Neural cell (in vitro differentiated cells): ENCODE data around the gene MRPL12. TPM values are rescaled to one million over a fixed set of nuclear protein-coding genes. Genes with fewer than 3 reads are reported as not detected.
"Not testable (repeated sequence)": the region's sequence is repeated elsewhere in the genome, so short reads cannot be mapped to it uniquely, and the experiment has no call there.

Experiments
- H2AFZ ChIP-seq: fragments of 200-600, 300-800 bp; sonication (generic), shearing (Covaris generic); 2 replicates; pipeline ENCODE4 v1.6.0; 2014; ENCODE audit warnings: low read depth, mild to moderate bottlenecking, antibody characterized with exemption, low read length, moderate library complexity
- H3F3A ChIP-seq: fragments of 200-600 bp; shearing (Covaris generic); 2 replicates; pipeline ENCODE4 v1.6.1; 2016; ENCODE audit warnings: mild to moderate bottlenecking, moderate library complexity, mixed read lengths, antibody characterized with exemption, low read length; ENCODE audit not compliant: insufficient read depth, poor library complexity, severe bottlenecking
- H3K27ac ChIP-seq: fragments of 200-600, 300-800 bp; sonication (generic), shearing (Covaris generic); 2 replicates; pipeline ENCODE4 v1.5.1; 2014; ENCODE audit warnings: mild to moderate bottlenecking, low read length, moderate library complexity
- H3K27me3 ChIP-seq: fragments of 300-800, 200-600 bp; sonication (generic), shearing (Covaris generic); 2 replicates; pipeline ENCODE4 v1.6.0; 2014; ENCODE audit warnings: mild to moderate bottlenecking, low read depth, low read length, moderate library complexity; ENCODE audit not compliant: insufficient read depth
- H3K36me3 ChIP-seq: fragments of 300-800, 200-600 bp; sonication (generic), shearing (Covaris generic); 2 replicates; pipeline ENCODE4 v1.5.1; 2014; ENCODE audit warnings: mild to moderate bottlenecking, antibody characterized with exemption, low read length, moderate library complexity; ENCODE audit not compliant: insufficient read depth
- H3K4me2 ChIP-seq: fragments of 300-800, 200-600 bp; sonication (generic), shearing (Covaris generic); 2 replicates; pipeline ENCODE4 v1.6.0; 2014; ENCODE audit warnings: mild to moderate bottlenecking, low read length
- H3K4me3 ChIP-seq: fragments of 300-800, 200-600 bp; sonication (generic), shearing (Covaris generic); 2 replicates; pipeline ENCODE4 v1.5.1; 2014; ENCODE audit warnings: mild to moderate bottlenecking, low read length, moderate library complexity
- H3K79me2 ChIP-seq: fragments of 200-600 bp; shearing (Covaris generic); replicated peaks from 2 replicates; pipeline ENCODE4 v1.6.0; 2014; ENCODE audit warnings: mild to moderate bottlenecking, low read length, moderate library complexity; ENCODE audit not compliant: insufficient read depth
- H3K9ac ChIP-seq: fragments of 300-800, 200-600 bp; sonication (generic), shearing (Covaris generic); 2 replicates; pipeline ENCODE4 v1.6.1; 2016; ENCODE audit warnings: mild to moderate bottlenecking, low read length, mixed read lengths
- H3K9me2 ChIP-seq: fragments of 200-600 bp; shearing (Covaris generic); 2 replicates; pipeline ENCODE4 v1.6.1; 2016; ENCODE audit warnings: mild to moderate bottlenecking, low read length, mixed read lengths; ENCODE audit not compliant: insufficient read depth
- H3K9me3 ChIP-seq: fragments of 200-600, 300-800 bp; sonication (generic), shearing (Covaris generic); 2 replicates; pipeline ENCODE4 v1.6.1; 2016; ENCODE audit warnings: mild to moderate bottlenecking, mixed run types, low read length, moderate library complexity, mixed read lengths
- H4K20me1 ChIP-seq: fragments of 200-600 bp; shearing (Covaris generic); 2 replicates; pipeline ENCODE4 v1.6.1; 2016; ENCODE audit warnings: mild to moderate bottlenecking, mixed run types; ENCODE audit not compliant: insufficient read depth
- EP300 ChIP-seq: fragments of 450-650 bp; conservative IDR thresholded peaks from 2 replicates; pipeline ENCODE4 v1.6.1; 2014; ENCODE audit warnings: antibody characterized with exemption, mild to moderate bottlenecking, moderate library complexity; ENCODE audit not compliant: poor library complexity, severe bottlenecking
- EZH2 ChIP-seq: fragments of 200-600, 300-800 bp; shearing (Covaris generic), sonication (generic); IDR thresholded peaks from 2 replicates; pipeline ENCODE4 v1.6.1; 2014; ENCODE audit warnings: antibody characterized with exemption, low read length, borderline replicate concordance, mild to moderate bottlenecking; ENCODE audit not compliant: insufficient read depth, poor library complexity, severe bottlenecking
- MXI1 ChIP-seq: fragments of 450-650 bp; conservative IDR thresholded peaks from 2 replicates; pipeline ENCODE4 v1.6.1; 2014; ENCODE audit warnings: antibody characterized with exemption, mild to moderate bottlenecking; ENCODE audit not compliant: poor library complexity, severe bottlenecking
- POLR2AphosphoS5 ChIP-seq: IDR thresholded peaks from 2 replicates; pipeline ENCODE4 v1.6.1; 2012
- RAD21 ChIP-seq: fragments of 450-650 bp; conservative IDR thresholded peaks from 2 replicates; pipeline ENCODE4 v1.6.1; 2014; ENCODE audit warnings: antibody characterized with exemption, mild to moderate bottlenecking, moderate library complexity
- SMC3 ChIP-seq: fragments of 450-650 bp; conservative IDR thresholded peaks from 2 replicates; pipeline ENCODE4 v1.6.1; 2014; ENCODE audit warnings: antibody characterized with exemption, mild to moderate bottlenecking, moderate library complexity; ENCODE audit not compliant: poor library complexity
- TAF1 ChIP-seq: IDR thresholded peaks from 2 replicates; pipeline ENCODE4 v1.6.1; 2012; ENCODE audit warnings: low read depth
- polyA plus RNA-seq: library from polyadenylated mRNA; depleted of rRNA; stranded (reverse); fragments of >200 nt; gene quantifications from 2 replicates; pipeline ENCODE4 v1.2.3, GENCODE V29; 2014
- TF ChIP-seq, protein P1 (sequence below): fragments of 450-650 bp; IDR thresholded peaks from 2 replicates; pipeline ENCODE4 v1.5.1; 2014; ENCODE audit warnings: antibody characterized with exemption, mild to moderate bottlenecking, moderate library complexity; ENCODE audit not compliant: poor library complexity, severe bottlenecking
- TF ChIP-seq, protein P2 (sequence below): IDR thresholded peaks from 2 replicates; pipeline ENCODE4 v1.6.1; 2012; ENCODE audit warnings: borderline replicate concordance

MRPL12 gene
- polyA plus RNA-seq, 1 donor from 2014 or later: 10.4 TPM

DNA sequence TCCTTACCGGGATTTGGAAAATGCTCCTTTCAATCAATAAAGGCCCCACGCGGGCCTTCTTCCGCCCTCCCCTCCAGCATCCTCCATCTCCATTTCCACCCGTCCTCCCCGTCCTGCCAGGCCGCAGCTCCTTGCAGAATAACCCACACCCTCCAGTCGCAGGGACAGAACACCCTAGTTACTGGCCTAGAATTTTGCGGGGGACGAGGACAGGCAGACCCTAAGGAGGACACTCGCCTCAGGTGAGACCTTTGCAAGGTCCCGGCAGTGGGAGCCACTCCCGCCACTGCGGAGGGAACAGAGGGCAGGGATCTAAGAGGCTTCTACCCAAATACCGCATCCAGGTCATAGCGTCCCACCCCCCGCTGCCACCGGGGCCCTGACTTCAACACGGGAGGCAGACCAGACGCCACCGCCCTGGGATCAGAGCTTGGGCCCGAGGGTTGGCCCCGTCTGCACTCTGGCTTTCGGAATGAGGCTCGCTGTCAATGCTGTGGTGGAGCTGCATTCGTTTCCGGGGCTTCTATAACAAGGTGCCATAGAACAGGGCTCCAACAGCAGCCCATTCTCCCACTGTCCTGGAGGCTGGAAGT lies 35.7 kb downstream of the MRPL12 start:
- Histone ChIP-seq H3K79me2 (no peaks in the 10 kb centered on the region), H3K9me3 (no peaks in the 10 kb centered on the region), H3K9me2 (no peaks in the 10 kb centered on the region), H4K20me1 (no peaks in the 10 kb centered on the region), H3K36me3 (no peaks in the 10 kb centered on the region), H3K4me3 (no peak overlapping the region), H3K27ac (no peak overlapping the region), H3K27me3 (no peaks in the 10 kb centered on the region), H3K9ac (no peak overlapping the region), H2AFZ (no peak overlapping the region), H3F3A (no peaks in the 10 kb centered on the region), H3K4me2 (no peak overlapping the region)
- TF ChIP-seq, protein P1, sequence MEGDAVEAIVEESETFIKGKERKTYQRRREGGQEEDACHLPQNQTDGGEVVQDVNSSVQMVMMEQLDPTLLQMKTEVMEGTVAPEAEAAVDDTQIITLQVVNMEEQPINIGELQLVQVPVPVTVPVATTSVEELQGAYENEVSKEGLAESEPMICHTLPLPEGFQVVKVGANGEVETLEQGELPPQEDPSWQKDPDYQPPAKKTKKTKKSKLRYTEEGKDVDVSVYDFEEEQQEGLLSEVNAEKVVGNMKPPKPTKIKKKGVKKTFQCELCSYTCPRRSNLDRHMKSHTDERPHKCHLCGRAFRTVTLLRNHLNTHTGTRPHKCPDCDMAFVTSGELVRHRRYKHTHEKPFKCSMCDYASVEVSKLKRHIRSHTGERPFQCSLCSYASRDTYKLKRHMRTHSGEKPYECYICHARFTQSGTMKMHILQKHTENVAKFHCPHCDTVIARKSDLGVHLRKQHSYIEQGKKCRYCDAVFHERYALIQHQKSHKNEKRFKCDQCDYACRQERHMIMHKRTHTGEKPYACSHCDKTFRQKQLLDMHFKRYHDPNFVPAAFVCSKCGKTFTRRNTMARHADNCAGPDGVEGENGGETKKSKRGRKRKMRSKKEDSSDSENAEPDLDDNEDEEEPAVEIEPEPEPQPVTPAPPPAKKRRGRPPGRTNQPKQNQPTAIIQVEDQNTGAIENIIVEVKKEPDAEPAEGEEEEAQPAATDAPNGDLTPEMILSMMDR: no peak
- no peak for TF ChIP-seq SMC3
- no peak for TF ChIP-seq TAF1
- no peak for TF ChIP-seq EP300
- TF ChIP-seq, protein P2, sequence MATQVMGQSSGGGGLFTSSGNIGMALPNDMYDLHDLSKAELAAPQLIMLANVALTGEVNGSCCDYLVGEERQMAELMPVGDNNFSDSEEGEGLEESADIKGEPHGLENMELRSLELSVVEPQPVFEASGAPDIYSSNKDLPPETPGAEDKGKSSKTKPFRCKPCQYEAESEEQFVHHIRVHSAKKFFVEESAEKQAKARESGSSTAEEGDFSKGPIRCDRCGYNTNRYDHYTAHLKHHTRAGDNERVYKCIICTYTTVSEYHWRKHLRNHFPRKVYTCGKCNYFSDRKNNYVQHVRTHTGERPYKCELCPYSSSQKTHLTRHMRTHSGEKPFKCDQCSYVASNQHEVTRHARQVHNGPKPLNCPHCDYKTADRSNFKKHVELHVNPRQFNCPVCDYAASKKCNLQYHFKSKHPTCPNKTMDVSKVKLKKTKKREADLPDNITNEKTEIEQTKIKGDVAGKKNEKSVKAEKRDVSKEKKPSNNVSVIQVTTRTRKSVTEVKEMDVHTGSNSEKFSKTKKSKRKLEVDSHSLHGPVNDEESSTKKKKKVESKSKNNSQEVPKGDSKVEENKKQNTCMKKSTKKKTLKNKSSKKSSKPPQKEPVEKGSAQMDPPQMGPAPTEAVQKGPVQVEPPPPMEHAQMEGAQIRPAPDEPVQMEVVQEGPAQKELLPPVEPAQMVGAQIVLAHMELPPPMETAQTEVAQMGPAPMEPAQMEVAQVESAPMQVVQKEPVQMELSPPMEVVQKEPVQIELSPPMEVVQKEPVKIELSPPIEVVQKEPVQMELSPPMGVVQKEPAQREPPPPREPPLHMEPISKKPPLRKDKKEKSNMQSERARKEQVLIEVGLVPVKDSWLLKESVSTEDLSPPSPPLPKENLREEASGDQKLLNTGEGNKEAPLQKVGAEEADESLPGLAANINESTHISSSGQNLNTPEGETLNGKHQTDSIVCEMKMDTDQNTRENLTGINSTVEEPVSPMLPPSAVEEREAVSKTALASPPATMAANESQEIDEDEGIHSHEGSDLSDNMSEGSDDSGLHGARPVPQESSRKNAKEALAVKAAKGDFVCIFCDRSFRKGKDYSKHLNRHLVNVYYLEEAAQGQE: no peak
- TF ChIP-seq MXI1: no peak
- no peak for TF ChIP-seq RAD21
- no peak for TF ChIP-seq POLR2AphosphoS5

DNA sequence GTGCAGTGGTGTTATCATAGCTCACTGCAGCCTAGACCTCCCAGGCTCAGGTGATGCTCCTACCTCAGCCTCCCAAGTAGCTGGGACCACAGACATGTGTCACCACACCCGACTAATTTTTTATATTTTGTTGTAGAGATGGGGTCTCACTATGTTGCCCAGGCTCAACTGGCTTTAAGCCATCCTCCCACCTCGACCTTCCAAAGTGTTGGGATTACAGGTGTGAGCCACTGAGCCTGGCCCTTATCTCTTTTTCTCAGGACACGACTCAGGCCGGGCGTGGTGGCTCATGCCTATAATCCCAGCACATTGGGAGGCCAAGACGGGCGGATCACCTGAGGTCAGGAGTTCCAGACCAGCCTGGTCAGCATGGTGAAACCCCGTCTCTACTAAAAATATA lies 36.4 kb downstream of the MRPL12 start:
- not testable (repeated sequence) for H3K9ac ChIP-seq, H3K9me3 ChIP-seq, H3K36me3 ChIP-seq, H3K79me2 ChIP-seq, H3K27me3 ChIP-seq, H3K4me2 ChIP-seq, H3F3A ChIP-seq, H3K4me3 ChIP-seq, H3K27ac ChIP-seq, H4K20me1 ChIP-seq, H2AFZ ChIP-seq, H3K9me2 ChIP-seq

DNA sequence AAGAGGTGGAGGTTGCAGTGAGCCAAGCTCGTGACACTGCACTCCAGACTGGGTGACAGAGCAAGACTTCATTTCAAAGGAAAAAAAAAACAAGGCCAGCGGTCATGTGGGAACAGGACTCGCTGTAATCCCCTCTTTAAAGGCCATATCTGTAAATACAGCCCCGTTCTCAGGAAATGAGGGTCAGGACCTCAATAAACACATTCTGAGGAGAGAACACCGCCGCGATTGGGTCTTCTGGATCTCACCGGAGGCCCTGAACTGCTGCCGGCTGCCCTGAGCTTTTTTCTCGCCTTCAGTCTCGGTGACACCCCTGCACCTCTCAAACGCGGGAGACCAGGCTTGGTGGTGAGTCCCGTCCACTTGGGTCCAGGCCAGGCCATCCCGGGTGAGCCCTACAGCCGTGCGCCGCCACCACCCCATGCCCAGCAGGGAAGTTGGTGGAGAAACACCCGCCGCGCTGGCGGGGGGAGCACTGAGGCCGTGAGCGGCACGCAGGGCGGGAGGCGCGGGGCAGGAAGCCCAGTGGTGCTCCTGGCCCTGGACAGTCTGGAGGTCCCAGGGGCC lies 37.3 kb downstream of the MRPL12 start:
- H2AFZ ChIP-seq: no peak overlapping the region
- no peaks in the 10 kb centered on the region for H3K36me3 ChIP-seq
- no peaks in the 10 kb centered on the region for H4K20me1 ChIP-seq
- H3K27me3 ChIP-seq: no peaks in the 10 kb centered on the region
- no peaks in the 10 kb centered on the region for H3K9me2 ChIP-seq
- no peak overlapping the region for H3K4me2 ChIP-seq
- H3K79me2 ChIP-seq: no peaks in the 10 kb centered on the region
- TF ChIP-seq EZH2 (no peak), SMC3 (no peak), RAD21 (no peak), POLR2AphosphoS5 (no peak), EP300 (no peak), TAF1 (no peak), MXI1 (no peak)
- TF ChIP-seq, protein P2: no peak
- TF ChIP-seq, protein P1: no peak
- H3F3A ChIP-seq: no peaks in the 10 kb centered on the region
- no peak overlapping the region for H3K9ac ChIP-seq
- H3K4me3 ChIP-seq: no peak overlapping the region
- no peak overlapping the region for H3K27ac ChIP-seq
- H3K9me3 ChIP-seq: no peaks in the 10 kb centered on the region
